Epithelial cell of prostate (primary cell): ENCODE measurements around the gene SDHAF2.
"Not testable (repeated sequence)": the region's sequence is repeated elsewhere in the genome, so short reads cannot be mapped to it uniquely, and the experiment has no call there.

Source experiments
- DNase-seq: peaks from one replicate; pipeline ENCODE4 v3.0.0-alpha.2; 2011; ENCODE audit warnings: low read depth, low spot score
- H3K27ac ChIP-seq: fragments of 450-650 bp; 2 replicates; pipeline ENCODE4 v1.5.1; 2017; ENCODE audit warnings: mild to moderate bottlenecking

SDHAF2 gene

GRCh38 chr11:61422226-61422625, 7.7 kb upstream of the SDHAF2 start:
- no peak for DNase-seq
- H3K27ac ChIP-seq = no peak overlapping the region

- DNase-seq = no peak
- no peak overlapping the region for H3K27ac ChIP-seq
These were observed 4.4 kb upstream of the SDHAF2 start for GRCh38 chr11:61425367-61426131.

GRCh38 chr11:61429346-61429690, 606 bp upstream of the SDHAF2 start:
- peak overlapping the region; percentile 84 for H3K27ac ChIP-seq
- no peak for DNase-seq

- not testable (repeated sequence) for DNase-seq
- H3K27ac ChIP-seq = peak overlapping the region; percentile 84
These were observed 915 bp downstream of the SDHAF2 start for GRCh38 chr11:61430839-61431238.

GRCh38 chr11:61437496-61437895, 7.6 kb downstream of the SDHAF2 start:
- DNase-seq = no peak
- H3K27ac ChIP-seq = no peak overlapping the region

GRCh38 chr11:61439615-61440014, 9.7 kb downstream of the SDHAF2 start:
- no peak overlapping the region for H3K27ac ChIP-seq
- DNase-seq = no peak

- no peak overlapping the region for H3K27ac ChIP-seq
- DNase-seq = no peak
These were observed 12.7 kb downstream of the SDHAF2 start for GRCh38 chr11:61442616-61443015.

GRCh38 chr11:61445516-61445915, 15.6 kb downstream of the SDHAF2 start:
- no peak for DNase-seq
- H3K27ac ChIP-seq = no peak overlapping the region

- peak overlapping the region; percentile 26 for H3K27ac ChIP-seq
- peak; percentile 64 for DNase-seq
These were observed 16.3 kb downstream of the SDHAF2 start for GRCh38 chr11:61446211-61446651.

GRCh38 chr11:61447601-61448551, 18.0 kb downstream of the SDHAF2 start:
- no peak for DNase-seq
- H3K27ac ChIP-seq = no peak overlapping the region

- DNase-seq = no peak
- no peak overlapping the region for H3K27ac ChIP-seq
These were observed 18.6 kb downstream of the SDHAF2 start for GRCh38 chr11:61448552-61448927.

GRCh38 chr11:61452825-61453224, 22.9 kb downstream of the SDHAF2 start:
- no peak overlapping the region for H3K27ac ChIP-seq

GRCh38 chr11:61453695-61454094, 23.8 kb downstream of the SDHAF2 start:
- no peak overlapping the region for H3K27ac ChIP-seq
- DNase-seq = no peak

More at GRCh38 chr11:61452825-61453224, 22.9 kb downstream of the SDHAF2 start:
- no peak for DNase-seq

GRCh38 chr11:61454520-61454919, 24.6 kb downstream of the SDHAF2 start:
- no peak for DNase-seq

GRCh38 chr11:61460474-61460881, 30.6 kb downstream of the SDHAF2 start:
- DNase-seq = no peak
- no peak overlapping the region for H3K27ac ChIP-seq

More at GRCh38 chr11:61454520-61454919, 24.6 kb downstream of the SDHAF2 start:
- H3K27ac ChIP-seq = no peak overlapping the region

- H3K27ac ChIP-seq = no peak overlapping the region
- DNase-seq = no peak
These were observed 31.1 kb downstream of the SDHAF2 start for GRCh38 chr11:61460986-61461385.

GRCh38 chr11:61467602-61468001, 37.7 kb downstream of the SDHAF2 start:
- H3K27ac ChIP-seq, DNase-seq: not testable (repeated sequence)

GRCh38 chr11:61468002-61468401, 38.1 kb downstream of the SDHAF2 start:
- no peak for DNase-seq
- no peak overlapping the region for H3K27ac ChIP-seq

- no peak for DNase-seq
- H3K27ac ChIP-seq = no peak overlapping the region
These were observed 42.4 kb downstream of the SDHAF2 start for GRCh38 chr11:61472282-61472681.

- H3K27ac ChIP-seq = no peak overlapping the region
- no peak for DNase-seq
These were observed 42.9 kb downstream of the SDHAF2 start for GRCh38 chr11:61472868-61473267.

- no peak for DNase-seq
- H3K27ac ChIP-seq = no peak overlapping the region
These were observed 43.6 kb downstream of the SDHAF2 start for GRCh38 chr11:61473370-61474012.
